Measurements from ENCODE around the gene PARP6.
A peak's percentile ranks its signal among the peaks of the same experiment; 100 is the strongest.

PARP6 gene

DNA sequence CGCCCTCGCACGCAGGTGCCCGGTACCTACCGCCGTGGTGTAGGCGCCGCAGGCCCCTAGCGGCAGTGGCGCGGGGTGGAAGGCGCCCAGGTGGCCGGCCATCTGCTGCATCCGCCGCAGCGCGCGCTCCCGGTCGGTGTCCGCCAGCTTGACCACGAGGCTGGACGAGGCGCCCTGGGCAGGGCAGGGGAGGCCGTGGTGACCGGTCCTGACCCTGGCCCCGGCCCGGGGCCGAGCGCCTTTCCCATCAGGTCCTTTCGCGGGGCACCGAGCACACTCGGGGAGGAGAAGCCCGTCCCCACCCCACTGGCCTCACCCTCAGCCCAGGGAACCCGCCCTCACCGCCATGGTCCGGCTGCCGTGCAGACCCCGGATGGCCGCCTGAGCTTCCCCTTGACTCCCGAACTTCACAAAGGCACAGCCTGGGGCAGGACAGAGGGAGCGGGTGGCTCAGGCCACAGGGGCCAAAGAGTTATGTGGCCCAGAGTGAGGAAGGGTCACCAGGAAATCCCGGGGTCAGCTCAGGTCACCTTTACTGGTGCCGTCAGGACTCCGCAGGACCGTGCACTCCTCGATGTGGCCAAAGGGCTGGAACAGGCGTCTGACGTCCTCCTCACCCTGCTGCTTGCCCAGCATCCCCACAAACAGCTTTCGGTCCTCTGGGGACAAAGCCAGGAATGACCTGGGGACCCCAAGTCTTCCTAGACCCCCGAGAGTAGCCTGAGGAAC is 17.4 kb upstream of the PARP6 start:
- TF ChIP-seq, protein P1, sequence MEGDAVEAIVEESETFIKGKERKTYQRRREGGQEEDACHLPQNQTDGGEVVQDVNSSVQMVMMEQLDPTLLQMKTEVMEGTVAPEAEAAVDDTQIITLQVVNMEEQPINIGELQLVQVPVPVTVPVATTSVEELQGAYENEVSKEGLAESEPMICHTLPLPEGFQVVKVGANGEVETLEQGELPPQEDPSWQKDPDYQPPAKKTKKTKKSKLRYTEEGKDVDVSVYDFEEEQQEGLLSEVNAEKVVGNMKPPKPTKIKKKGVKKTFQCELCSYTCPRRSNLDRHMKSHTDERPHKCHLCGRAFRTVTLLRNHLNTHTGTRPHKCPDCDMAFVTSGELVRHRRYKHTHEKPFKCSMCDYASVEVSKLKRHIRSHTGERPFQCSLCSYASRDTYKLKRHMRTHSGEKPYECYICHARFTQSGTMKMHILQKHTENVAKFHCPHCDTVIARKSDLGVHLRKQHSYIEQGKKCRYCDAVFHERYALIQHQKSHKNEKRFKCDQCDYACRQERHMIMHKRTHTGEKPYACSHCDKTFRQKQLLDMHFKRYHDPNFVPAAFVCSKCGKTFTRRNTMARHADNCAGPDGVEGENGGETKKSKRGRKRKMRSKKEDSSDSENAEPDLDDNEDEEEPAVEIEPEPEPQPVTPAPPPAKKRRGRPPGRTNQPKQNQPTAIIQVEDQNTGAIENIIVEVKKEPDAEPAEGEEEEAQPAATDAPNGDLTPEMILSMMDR (IDR thresholded peaks at IDR 0.05; ENCODE audit: low read length, missing control alignments): no peak
- no peak for DNase-seq (ENCODE audit: low read depth)
- no peak overlapping the region for H3K4me3 ChIP-seq (replicated peaks; ENCODE audit: low read depth, low read length)

DNA sequence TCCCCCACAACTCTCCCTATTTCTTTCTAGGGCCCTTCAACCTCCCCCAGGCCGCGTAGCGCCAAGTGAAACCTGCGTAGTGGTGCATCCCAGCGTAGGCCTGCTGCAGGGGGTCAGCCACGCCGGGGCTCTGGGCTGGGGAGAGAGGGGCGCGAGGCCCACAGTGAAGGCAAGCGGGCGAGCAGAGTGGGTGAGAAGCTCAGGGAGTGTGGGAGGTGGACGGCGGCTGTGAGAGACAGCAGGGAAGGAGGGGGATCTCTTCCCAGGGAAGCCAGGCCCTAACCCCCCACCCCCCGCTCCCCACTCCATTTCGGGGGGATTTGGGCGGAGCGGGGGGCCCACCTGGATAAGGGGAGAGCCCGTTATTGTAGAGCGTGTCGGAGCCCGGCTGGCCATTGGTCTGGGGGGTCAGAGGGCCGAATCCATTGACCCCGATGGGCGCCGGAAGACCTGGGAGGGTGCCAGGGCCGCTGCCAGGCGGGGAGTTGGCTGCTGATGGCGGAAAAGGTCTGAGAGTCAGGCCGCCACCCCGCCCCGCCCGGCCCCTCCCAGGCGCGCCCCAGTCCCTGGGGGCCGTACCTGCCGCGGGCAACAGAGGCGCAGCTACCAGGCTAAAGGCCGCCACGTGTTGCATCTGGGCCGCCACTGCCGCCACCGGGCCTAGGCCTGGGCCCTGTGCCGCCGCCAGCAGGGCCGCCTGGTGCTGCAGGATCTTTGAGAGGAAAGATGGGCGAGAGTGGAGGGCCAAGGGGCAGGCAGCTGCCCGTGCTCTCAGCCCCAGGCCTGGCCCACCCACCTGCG is 16.6 kb upstream of the PARP6 start:
- H3K4me3 ChIP-seq (replicated peaks; ENCODE audit: low read depth, low read length): no peak overlapping the region

DNA sequence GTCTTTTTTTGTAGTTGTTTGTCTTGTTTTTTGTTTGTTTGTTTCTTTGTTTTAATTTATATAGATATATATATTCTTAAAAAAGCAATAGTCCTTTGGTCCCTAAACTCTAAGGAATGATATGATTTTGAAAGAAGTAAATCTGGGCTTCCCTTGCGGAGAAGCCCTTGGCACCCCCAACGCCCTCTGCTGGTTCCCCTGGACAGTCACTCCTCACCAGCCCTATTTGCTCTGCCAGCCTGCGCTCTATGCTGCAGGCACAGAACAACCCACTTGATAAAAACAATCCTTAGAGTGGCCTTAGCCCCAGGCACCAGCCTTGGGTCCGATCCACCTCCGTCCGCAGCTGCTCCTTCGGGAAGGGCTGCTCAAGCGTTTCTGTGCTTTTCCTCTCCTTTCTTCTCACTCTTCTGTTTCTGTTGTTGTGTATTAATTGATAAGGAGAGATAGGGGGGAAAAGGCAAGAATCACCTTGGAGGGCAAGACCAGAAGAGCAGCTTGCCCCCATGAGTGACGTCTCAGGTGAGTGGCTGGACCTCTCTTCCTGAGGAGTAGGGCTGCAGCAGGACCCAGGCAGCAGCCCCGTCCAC is 13.7 kb upstream of the PARP6 start:
- DNase-seq (ENCODE audit: low read depth): peak; percentile 54
- no peak overlapping the region for H3K4me3 ChIP-seq (replicated peaks; ENCODE audit: low read depth, low read length)

More for the DNA sequence above, 16.6 kb upstream of the PARP6 start:
- TF ChIP-seq, protein P1 (IDR thresholded peaks at IDR 0.05; ENCODE audit: low read length, missing control alignments): no peak
- DNase-seq (ENCODE audit: low read depth): no peak

DNA sequence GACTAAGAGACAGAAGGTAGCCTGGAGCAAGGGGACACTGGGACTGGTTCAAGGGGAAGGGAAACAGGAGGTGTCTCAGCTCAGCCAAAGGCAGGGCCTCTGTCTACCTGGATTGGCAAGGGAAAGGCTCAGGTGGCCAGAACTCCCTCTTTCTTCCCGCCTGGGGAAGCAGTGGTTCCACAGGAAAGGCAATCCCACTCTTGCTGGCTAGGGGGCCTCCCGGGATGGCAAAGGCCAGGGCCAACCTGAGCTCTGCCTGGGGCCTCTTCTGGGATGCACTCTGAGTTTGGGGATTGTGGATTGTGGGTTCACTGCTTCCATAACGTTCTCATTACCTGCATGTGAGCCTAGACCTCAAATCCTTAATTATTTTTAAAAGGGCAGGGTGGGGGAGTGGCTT is 13.0 kb upstream of the PARP6 start:
- no peak for DNase-seq (ENCODE audit: low read depth)
- H3K4me3 ChIP-seq (replicated peaks; ENCODE audit: low read depth, low read length): no peak overlapping the region
- TF ChIP-seq, protein P1 (IDR thresholded peaks at IDR 0.05; ENCODE audit: low read length, missing control alignments): no peak

More for the DNA sequence above, 13.7 kb upstream of the PARP6 start:
- TF ChIP-seq, protein P1 (IDR thresholded peaks at IDR 0.05; ENCODE audit: low read length, missing control alignments): peak; percentile 64

DNA sequence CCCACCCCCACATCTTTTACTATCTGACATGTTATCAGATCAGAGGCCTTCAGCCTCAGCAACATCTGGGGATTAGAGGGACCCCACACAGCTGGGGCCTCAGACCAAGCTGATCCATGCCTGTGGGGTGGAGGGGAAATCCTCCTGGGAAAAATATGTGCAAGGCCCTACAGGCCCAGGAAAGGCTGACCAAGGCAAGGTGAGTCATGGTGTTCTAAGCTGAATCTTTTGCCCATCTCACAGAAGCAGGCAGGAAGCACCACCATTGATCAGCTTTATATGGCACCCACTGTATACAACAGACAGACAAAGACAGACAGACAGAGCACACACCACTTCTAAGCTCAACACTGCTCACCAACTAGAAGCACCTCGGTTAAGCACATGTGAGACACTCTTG is 12.4 kb upstream of the PARP6 start:
- DNase-seq (ENCODE audit: low read depth): no peak
- TF ChIP-seq, protein P1 (IDR thresholded peaks at IDR 0.05; ENCODE audit: low read length, missing control alignments): no peak
- H3K4me3 ChIP-seq (replicated peaks; ENCODE audit: low read depth, low read length): no peak overlapping the region

DNA sequence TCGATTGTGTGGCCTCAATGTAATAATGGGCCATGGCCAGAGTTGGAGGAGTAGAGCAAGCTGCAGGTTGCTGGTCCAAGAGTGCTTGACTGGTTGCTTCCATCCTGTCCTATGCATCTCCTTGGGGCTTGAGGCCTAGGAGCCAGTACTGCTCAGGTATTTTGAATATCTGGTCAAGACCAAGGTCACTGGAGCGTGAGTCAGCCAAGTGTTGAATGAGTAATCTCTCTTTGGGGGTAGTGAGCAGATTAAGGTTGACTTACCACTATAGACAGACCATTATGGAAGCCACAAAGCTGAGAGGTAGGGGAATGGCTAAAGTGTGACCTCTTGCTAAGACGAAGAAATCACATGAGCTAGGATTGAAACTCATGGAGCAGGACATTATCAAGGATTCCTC is 9.4 kb upstream of the PARP6 start:
- no peak for DNase-seq (ENCODE audit: low read depth)
- TF ChIP-seq, protein P1 (IDR thresholded peaks at IDR 0.05; ENCODE audit: low read length, missing control alignments): no peak
- no peak overlapping the region for H3K4me3 ChIP-seq (replicated peaks; ENCODE audit: low read depth, low read length)

All from fibroblast of pulmonary artery (primary cell).